HepG2 (cell line): ENCODE measurements around the gene CLDN10. TPM values are rescaled to one million over a fixed set of nuclear protein-coding genes. Genes with fewer than 3 reads are reported as not detected.

Source experiments
- ATAC-seq: fragments of 200-7000 bp; cut with Tn5 transposase; 3 replicates; pipeline ENCODE4 v1.9.1; 2020; ENCODE audit warnings: mild to moderate bottlenecking, moderate library complexity
- BruUV-seq: library from RNA; stranded (reverse); fragments of 400-500 nt; replicated peaks from 2 replicates; lab custom pipeline; 2021; lab: Mats Ljungman, UMichigan
- CTCF ChIA-PET: fragments of 300-600 bp; formaldehyde crosslinking; extraction: SDS; loops from one replicate; lab custom pipeline; 2021; ENCODE audit warnings: low total read pairs, inconsistent platforms, low intra/inter-chr PET ratio; lab: Yijun Ruan, JAX
- POLR2A ChIA-PET: fragments of 350-600 bp; sonication (Branson Sonifier 250); formaldehyde crosslinking; loops from one replicate; lab custom pipeline; 2020; ENCODE audit warnings: antibody characterized with exemption, inconsistent platforms; lab: Yijun Ruan, JAX
- DNase-seq: peaks from one replicate; pipeline ENCODE4 v3.0.0-alpha.2; 2015; ENCODE audit warnings: low spot score
- FAIRE-seq: peaks from 3 replicates; lab custom pipeline; 2011; peaks lifted over from hg19 to GRCh38; lab: Jason Lieb, UNC
- H2AFZ ChIP-seq: one replicate; pipeline ENCODE4 v1.6.1; 2011; ENCODE audit warnings: low read length, inconsistent platforms
- H3K27ac ChIP-seq: fragments of 300-600 bp; 3 replicates; pipeline ENCODE4 v1.8.0; 2011; ENCODE audit warnings: mixed run types, mild to moderate bottlenecking, mixed read lengths, low read length, inconsistent platforms; ENCODE audit not compliant: insufficient read depth; ENCODE audit errors: extremely low read length
- H3K27me3 ChIP-seq, 2 experiments: fragments of 200-600 bp in 1 of 2; 2 replicates in 1 of 2; 3 replicates in 1 of 2; pipeline versions ENCODE4 v1.6.0 to v1.8.0; 2011; ENCODE audit warnings: low read length in 2 of 2, mild to moderate bottlenecking in 2 of 2, moderate library complexity in 2 of 2, inconsistent platforms in 1 of 2; ENCODE audit not compliant: insufficient read depth in 2 of 2, control insufficient read depth in 1 of 2
- H3K36me3 ChIP-seq, 2 experiments: fragments of 200-600 bp in 1 of 2; replicated peaks in 1 of 2; 2 replicates in 1 of 2; 3 replicates in 1 of 2; pipeline versions ENCODE4 v1.5.1 to v1.8.0; 2011; ENCODE audit warnings: low read length in 2 of 2, inconsistent platforms in 1 of 2; ENCODE audit not compliant: insufficient read depth in 2 of 2, control insufficient read depth in 1 of 2
- H3K4me1 ChIP-seq: 2 replicates; pipeline ENCODE4 v1.5.1; 2012; ENCODE audit warnings: low read length, inconsistent platforms; ENCODE audit not compliant: insufficient read depth
- H3K4me2 ChIP-seq: 2 replicates; pipeline ENCODE4 v1.6.0; 2011; ENCODE audit warnings: low read depth, low read length, inconsistent platforms
- H3K4me3 ChIP-seq, 3 experiments: fragments of 200-600 bp in 1 of 3; sonication (generic), shearing (Covaris generic) in 1 of 3; replicated peaks in 1 of 3; 2 replicates each; pipeline ENCODE4 v1.5.1; 2011 to 2016; ENCODE audit warnings: low read length in 3 of 3, inconsistent platforms in 2 of 3, low read depth in 2 of 3, mild to moderate bottlenecking in 2 of 3, control low read depth in 1 of 3, mixed read lengths in 1 of 3; ENCODE audit not compliant: insufficient read depth in 1 of 3
- H3K79me2 ChIP-seq: one replicate; pipeline ENCODE4 v1.6.1; 2011; ENCODE audit warnings: low read length, inconsistent platforms; ENCODE audit not compliant: insufficient read depth
- H3K9ac ChIP-seq: 2 replicates; pipeline ENCODE4 v1.6.0; 2011; ENCODE audit warnings: mild to moderate bottlenecking, low read depth, low read length, inconsistent platforms; ENCODE audit not compliant: insufficient read depth
- H3K9me3 ChIP-seq: 2 replicates; pipeline ENCODE4 v1.5.1; 2012; ENCODE audit warnings: mild to moderate bottlenecking, low read length
- H4K20me1 ChIP-seq: 2 replicates; pipeline ENCODE4 v1.6.0; 2011; ENCODE audit warnings: inconsistent platforms, mild to moderate bottlenecking, low read length, moderate library complexity; ENCODE audit not compliant: insufficient read depth
- CREM ChIP-seq, 2 experiments: sonication (generic) in 1 of 2; formaldehyde crosslinking in 1 of 2; IDR thresholded peaks; 2 replicates each; pipeline versions ENCODE4 v1.4.0 to v1.6.1; 2016 to 2020; ENCODE audit warnings: antibody characterized with exemption in 1 of 2, mild to moderate bottlenecking in 1 of 2, missing genetic modification reagents in 1 of 2
- FOXP4 ChIP-seq: sonication (generic); formaldehyde crosslinking; IDR thresholded peaks from 2 replicates; pipeline ENCODE4 v1.4.0; 2020; ENCODE audit warnings: missing genetic modification reagents
- NFE2 ChIP-seq: sonication (generic); formaldehyde crosslinking; IDR thresholded peaks from 2 replicates; pipeline ENCODE4 v1.4.0; 2020; ENCODE audit warnings: missing genetic modification reagents
- NONO ChIP-seq, 2 experiments: fragments of 450-650 bp in 1 of 2; sonication (generic) in 1 of 2; formaldehyde crosslinking in 1 of 2; IDR thresholded peaks in 1 of 2; conservative IDR thresholded peaks in 1 of 2; 2 replicates each; pipeline versions ENCODE4 v1.6.1 to v1.8.0; 2017 to 2022; ENCODE audit warnings: mild to moderate bottlenecking in 1 of 2, missing genetic modification reagents in 1 of 2, moderate library complexity in 1 of 2
- PAWR ChIP-seq: sonication (generic); formaldehyde crosslinking; IDR thresholded peaks from 2 replicates; pipeline ENCODE4 v1.4.0; 2020; ENCODE audit warnings: missing genetic modification reagents, mild to moderate bottlenecking, borderline replicate concordance
- SP1 ChIP-seq, 2 experiments: fragments of 450-650 bp in 1 of 2; sonication (generic) in 1 of 2; formaldehyde crosslinking in 1 of 2; IDR thresholded peaks; 2 replicates each; pipeline versions ENCODE4 v1.4.0 to v1.6.1; 2016 to 2020; ENCODE audit warnings: missing genetic modification reagents in 1 of 2
- TCF7 ChIP-seq: sonication (generic); IDR thresholded peaks from 2 replicates; pipeline ENCODE4 v1.6.1; 2016; ENCODE audit warnings: antibody characterized with exemption, low read depth
- TEAD2 ChIP-seq: sonication (generic); formaldehyde crosslinking; IDR thresholded peaks from 2 replicates; pipeline ENCODE4 v1.9.0; 2021; ENCODE audit warnings: missing genetic modification reagents
- ZNF331 ChIP-seq: sonication (generic); formaldehyde crosslinking; IDR thresholded peaks from 2 replicates; pipeline ENCODE4 v1.4.0; 2020; ENCODE audit warnings: missing genetic modification reagents
- ZNF674 ChIP-seq: sonication (generic); formaldehyde crosslinking; IDR thresholded peaks from 2 replicates; pipeline ENCODE4 v1.5.0; 2020; ENCODE audit warnings: low read depth, mild to moderate bottlenecking, missing genetic modification reagents
- ZNF792 ChIP-seq: IDR thresholded peaks from 2 replicates; pipeline ENCODE4 v1.6.1; 2016
- ZSCAN21 ChIP-seq: sonication (generic); formaldehyde crosslinking; IDR thresholded peaks from 2 replicates; pipeline ENCODE4 v1.8.0; 2022; ENCODE audit warnings: mild to moderate bottlenecking, missing genetic modification reagents, moderate library complexity, borderline replicate concordance
- whole genome bisulfite sequencing: methylation state at CpG from one replicate; pipeline ENCODE4 v1.1.6; 2017; ENCODE audit warnings: low lambda C conversion rate; 5-methylcytosine and 5-hydroxymethylcytosine counted together
- in situ Hi-C: cut with HindIII; loops from 2 replicates; pipeline ENCODE4 v1.10.0; 2017; ENCODE audit warnings: low pct_unique_long_range_greater_than_20kb; ENCODE audit not compliant: extremely low pct_ligation_motif_present
- intact Hi-C: fragments of 100-400 bp; cut with micrococcal nuclease; formaldehyde crosslinking; loops from one replicate; pipeline ENCODE4 v1.10.0; 2022; ENCODE audit not compliant: unreplicated experiment
- polyA plus RNA-seq, 8 experiments: library from polyadenylated mRNA; depleted of rRNA in 3 of 8; stranded (reverse) in 7 of 8; unstranded in 1 of 8; fragments of >200 nt; fragmentation: Illumina TruSeq in 4 of 8; extraction: Trizol in 4 of 8; gene quantifications; 2 replicates each; pipeline versions ENCODE4 v1.2.1 to v1.2.3, GENCODE V29; 2011 to 2016; ENCODE audit warnings: low read depth in 4 of 8, missing spikeins in 1 of 8, mixed read lengths in 1 of 8; ENCODE audit not compliant: insufficient read depth in 1 of 8
- total RNA-seq, 5 experiments: library from RNA; depleted of rRNA; stranded (reverse); fragments of >200 nt; fragmentation: Illumina TruSeq; extraction: Trizol; gene quantifications; 2 replicates each; pipeline ENCODE4 v1.2.3, GENCODE V29; 2016; ENCODE audit warnings: low read depth in 1 of 5
- TF ChIP-seq, protein P1 (sequence below): sonication (generic); formaldehyde crosslinking; IDR thresholded peaks from 2 replicates; pipeline ENCODE4 v1.4.0; 2020; ENCODE audit warnings: missing genetic modification reagents

CLDN10 gene
- total and polyA plus RNA-seq, 2 of the 13 experiments (the other 11 are each of a cell fraction or from before 2014, with no cell fraction given), result not detected

- no peak for TF ChIP-seq ZNF331 (CRISPR knock-in tag)
- no peak for TF ChIP-seq NONO (IDR thresholded peaks at IDR 0.05)
- TF ChIP-seq NONO (CRISPR knock-in tag; conservative IDR thresholded peaks at IDR 0.05), result no peak
These were observed 67.7 kb downstream of the CLDN10 start (continued) for GRCh38 chr13:95620030-95620824.

GRCh38 chr13:95620825-95621498, 68.4 kb downstream of the CLDN10 start:
- Histone ChIP-seq H3K9ac (no peak overlapping the region), H2AFZ (no peak overlapping the region), H3K27ac (no peak overlapping the region), H3K36me3 (peaks cover 13 to 66% of the 10 kb centered on the region in 2 experiments; a peak in 4 of 5 replicates), H3K27me3 (no peaks in the 10 kb centered on the region), H3K4me1 (no peaks in the 10 kb centered on the region), H3K79me2 (no peaks in the 10 kb centered on the region), H3K4me3 (no peak overlapping the region), H3K4me2 (no peak overlapping the region), H3K9me3 (no peaks in the 10 kb centered on the region), H4K20me1 (no peaks in the 10 kb centered on the region)
- no peak for DNase-seq
- 96% methylated on average over 10 of the region's 10 CpGs for WGBS
- no peak for FAIRE-seq
- BruUV-seq, result no TSS peak
- ATAC-seq, result no peak
- CTCF ChIA-PET, result no interaction called here
- intact Hi-C loops, result no loop called here
- in situ Hi-C loops, result loop anchor here (5.0 kb wide), 1 partner anchor 216 kb away; no protein-coding TSS in a partner anchor
- POLR2A ChIA-PET, result no interaction called here
- no peak for TF ChIP-seq FOXP4
- TF ChIP-seq ZNF331 (CRISPR knock-in tag), result no peak
- no peak for TF ChIP-seq NFE2
- no peak for TF ChIP-seq SP1 (IDR thresholded peaks at IDR 0.05)
- no peak for TF ChIP-seq SP1 (CRISPR knock-in tag; IDR thresholded peaks at IDR 0.05)
- no peak for TF ChIP-seq PAWR (CRISPR knock-in tag)
- no peak for TF ChIP-seq ZSCAN21 (CRISPR knock-in tag)
- no peak for TF ChIP-seq ZNF674 (CRISPR knock-in tag)
- TF ChIP-seq TCF7, result no peak
- no peak for TF ChIP-seq ZNF792
- TF ChIP-seq CREM (IDR thresholded peaks at IDR 0.05), result no peak
- no peak for TF ChIP-seq CREM (CRISPR knock-in tag; IDR thresholded peaks at IDR 0.05)
- TF ChIP-seq, protein P1, sequence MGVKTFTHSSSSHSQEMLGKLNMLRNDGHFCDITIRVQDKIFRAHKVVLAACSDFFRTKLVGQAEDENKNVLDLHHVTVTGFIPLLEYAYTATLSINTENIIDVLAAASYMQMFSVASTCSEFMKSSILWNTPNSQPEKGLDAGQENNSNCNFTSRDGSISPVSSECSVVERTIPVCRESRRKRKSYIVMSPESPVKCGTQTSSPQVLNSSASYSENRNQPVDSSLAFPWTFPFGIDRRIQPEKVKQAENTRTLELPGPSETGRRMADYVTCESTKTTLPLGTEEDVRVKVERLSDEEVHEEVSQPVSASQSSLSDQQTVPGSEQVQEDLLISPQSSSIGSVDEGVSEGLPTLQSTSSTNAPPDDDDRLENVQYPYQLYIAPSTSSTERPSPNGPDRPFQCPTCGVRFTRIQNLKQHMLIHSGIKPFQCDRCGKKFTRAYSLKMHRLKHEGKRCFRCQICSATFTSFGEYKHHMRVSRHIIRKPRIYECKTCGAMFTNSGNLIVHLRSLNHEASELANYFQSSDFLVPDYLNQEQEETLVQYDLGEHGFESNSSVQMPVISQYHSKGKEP (CRISPR knock-in tag), result no peak
- TF ChIP-seq TEAD2, result no peak
